Cardiac fibroblast (primary cell): ENCODE measurements around the gene NQO1.
A peak's percentile ranks its signal among the peaks of the same experiment; 100 is the strongest.

Source experiments
- DNase-seq, 2 donors: peaks; one replicate each; pipeline versions ENCODE4 v3.0.0 to v3.0.0-alpha.2; 2010; ENCODE audit warnings: low read depth in 2 of 2
- H3K4me3 ChIP-seq, 2 donors: replicated peaks in 1 of 2; 1 replicate in 1 of 2; 2 replicates in 1 of 2; pipeline ENCODE4 v1.5.1; 2011; ENCODE audit warnings: low read depth in 2 of 2, low read length in 2 of 2, mild to moderate bottlenecking in 2 of 2, moderate library complexity in 1 of 2
- CTCF ChIP-seq: IDR thresholded peaks from one replicate; pipeline ENCODE4 v1.5.1; 2011; ENCODE audit warnings: low read depth, mild to moderate bottlenecking, low read length, inconsistent platforms

The NQO1 gene

GRCh38 chr16:69754469-69755310, 28.3 kb upstream of the NQO1 start, which contains the start of gene NOB1:
Gene NOB1, minus strand, starts transcription at chr16:69754926. Its CDS starts 16 bp downstream, at chr16:69754910.
- TF ChIP-seq CTCF = peak; percentile 99
- DNase-seq = peak; percentile 98
- peak within 1 kb of the TSS; percentile 98 to 100 for H3K4me3 ChIP-seq

GRCh38 chr16:69754143-69754468, 27.7 kb upstream of the NQO1 start:
- H3K4me3 ChIP-seq = peak overlapping the region; percentile 98 to 100
- peak in 1 of 2 donors; percentile 13 for DNase-seq
- TF ChIP-seq CTCF = no peak

DNA sequence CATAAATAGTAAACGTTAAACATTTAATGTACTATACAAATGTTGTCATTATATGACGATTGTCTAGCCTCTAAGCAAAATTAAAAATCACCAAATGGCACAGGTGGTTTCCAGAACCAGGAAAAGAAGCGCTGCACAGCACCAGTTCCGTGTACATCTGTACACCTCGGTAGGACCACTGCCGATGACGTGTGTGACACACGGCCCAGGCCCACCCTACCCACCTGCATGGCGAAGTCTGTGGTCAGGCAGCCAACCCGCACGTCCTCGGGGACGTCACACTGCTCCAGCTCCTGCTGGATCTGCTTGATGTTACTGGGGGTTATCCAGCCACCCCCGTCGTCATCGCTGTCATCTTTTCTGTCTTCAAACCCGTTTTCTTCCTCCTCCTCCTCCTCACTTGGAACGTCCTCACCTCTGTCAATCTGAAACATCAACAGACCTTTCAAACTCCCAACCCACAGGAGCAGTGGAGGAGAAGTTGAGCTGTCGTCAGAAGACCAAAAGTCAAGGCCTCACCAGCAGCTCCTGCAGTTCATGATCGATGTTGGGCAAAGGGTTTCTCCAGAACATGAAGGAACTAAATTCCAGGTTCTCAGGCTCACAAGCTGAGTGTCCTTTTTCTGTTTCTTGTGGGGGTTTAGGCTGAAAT, 22.5 kb upstream of the NQO1 start:
- TF ChIP-seq CTCF = no peak
- no peak for DNase-seq
- H3K4me3 ChIP-seq = no peak overlapping the region

DNA sequence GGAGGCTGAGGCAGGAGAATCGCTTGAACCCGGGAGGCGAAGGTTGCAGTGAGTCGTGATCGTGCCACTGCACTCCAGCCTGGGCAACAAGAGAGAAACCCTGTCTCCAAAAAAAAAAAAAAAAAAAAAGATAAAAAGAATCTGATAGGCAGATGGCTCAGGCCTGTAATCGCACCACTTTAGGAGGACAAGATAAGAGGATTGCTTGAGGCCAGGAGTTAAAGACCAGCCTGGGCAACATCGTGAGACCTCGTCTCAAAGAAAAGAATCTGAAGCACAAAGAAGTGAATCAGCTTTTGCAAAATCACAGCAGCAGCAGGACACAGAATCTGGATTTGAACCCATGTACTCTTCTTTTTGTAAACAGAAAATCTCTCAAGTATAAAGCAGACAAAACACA, 20.8 kb upstream of the NQO1 start:
- no peak overlapping the region for H3K4me3 ChIP-seq
- no peak for DNase-seq
- no peak for TF ChIP-seq CTCF

GRCh38 chr16:69745959-69746358, 19.6 kb upstream of the NQO1 start:
- H3K4me3 ChIP-seq = no peak overlapping the region
- DNase-seq = no peak
- TF ChIP-seq CTCF = no peak

DNA sequence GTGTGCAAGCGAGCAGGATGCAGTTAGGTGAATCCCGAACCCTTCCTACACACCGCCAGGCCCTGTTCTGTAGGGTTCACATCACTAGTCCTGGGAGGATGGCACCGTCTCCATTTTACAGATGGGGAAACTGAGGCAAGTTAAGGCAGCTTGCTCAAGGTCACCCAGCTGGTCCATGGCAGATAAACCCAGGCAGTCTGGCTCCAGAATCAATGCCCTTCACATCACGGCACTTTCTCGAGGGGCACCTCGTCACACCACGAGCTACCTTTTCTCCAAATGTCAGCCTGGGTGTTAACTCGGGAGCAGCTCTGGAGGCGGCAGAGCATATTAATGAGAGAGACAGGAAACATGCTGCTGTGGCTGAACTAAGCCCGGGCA, 18.9 kb upstream of the NQO1 start:
- no peak for TF ChIP-seq CTCF
- DNase-seq = no peak

More for the DNA sequence above, 18.9 kb upstream of the NQO1 start:
- no peak overlapping the region for H3K4me3 ChIP-seq
